Naive B cell (primary cell): ENCODE data around the gene RNU6-1. TPM values are rescaled to one million over a fixed set of nuclear protein-coding genes. Genes with fewer than 3 reads are reported as not detected.
A peak's percentile ranks its signal among the peaks of the same experiment; 100 is the strongest.

Experiments
- ATAC-seq, 2 donors: fragments of 150-1000 bp; cut with Tn5 transposase; 2 replicates each; pipeline ENCODE4 v1.10.0; 2021; ENCODE audit warnings: low read depth in 2 of 2, mild to moderate bottlenecking in 2 of 2, moderate library complexity in 2 of 2
- DNase-seq: peaks from one replicate; pipeline ENCODE4 v3.0.0; 2022
- H3K27ac Mint-ChIP-seq, 6 donors: one replicate each; pipeline ENCODE4 v1.8.0; 2020 to 2022; ENCODE audit warnings: mild to moderate bottlenecking in 6 of 6, mixed read lengths in 6 of 6, moderate library complexity in 5 of 6, inconsistent platforms in 2 of 6
- H3K27me3 Mint-ChIP-seq, 3 donors: one replicate each; pipeline ENCODE4 v1.8.0; 2021 to 2022; ENCODE audit warnings: mixed read lengths in 3 of 3, mild to moderate bottlenecking in 1 of 3
- H3K36me3 Mint-ChIP-seq, 2 donors: one replicate each; pipeline ENCODE4 v1.8.0; 2020 to 2022; ENCODE audit warnings: mixed read lengths in 2 of 2, inconsistent platforms in 1 of 2, mild to moderate bottlenecking in 1 of 2
- H3K4me1 Mint-ChIP-seq, 3 donors: one replicate each; pipeline ENCODE4 v1.8.0; 2020 to 2022; ENCODE audit warnings: mixed read lengths in 3 of 3, inconsistent platforms in 1 of 3, mild to moderate bottlenecking in 1 of 3, moderate library complexity in 1 of 3
- H3K4me3 Mint-ChIP-seq, 8 donors: one replicate each; pipeline ENCODE4 v1.8.0; 2020 to 2022; ENCODE audit warnings: mild to moderate bottlenecking in 8 of 8, mixed read lengths in 8 of 8, moderate library complexity in 8 of 8, inconsistent platforms in 2 of 8
- H3K9me3 Mint-ChIP-seq, 7 donors: one replicate each; pipeline ENCODE4 v1.8.0; 2020 to 2022; ENCODE audit warnings: mixed read lengths in 7 of 7, mild to moderate bottlenecking in 5 of 7, inconsistent platforms in 2 of 7, moderate library complexity in 1 of 7
- polyA plus RNA-seq, 6 donors: library from polyadenylated mRNA; unstranded; fragments of 300-500 nt; fragmentation: Illumina TruSeq; gene quantifications; one replicate each; pipeline ENCODE4 v1.2.3, GENCODE V29; 2021; ENCODE audit warnings: low read depth in 6 of 6

Gene RNU6-1
- polyA plus RNA-seq, 6 donors from 2014 or later: not detected

DNA sequence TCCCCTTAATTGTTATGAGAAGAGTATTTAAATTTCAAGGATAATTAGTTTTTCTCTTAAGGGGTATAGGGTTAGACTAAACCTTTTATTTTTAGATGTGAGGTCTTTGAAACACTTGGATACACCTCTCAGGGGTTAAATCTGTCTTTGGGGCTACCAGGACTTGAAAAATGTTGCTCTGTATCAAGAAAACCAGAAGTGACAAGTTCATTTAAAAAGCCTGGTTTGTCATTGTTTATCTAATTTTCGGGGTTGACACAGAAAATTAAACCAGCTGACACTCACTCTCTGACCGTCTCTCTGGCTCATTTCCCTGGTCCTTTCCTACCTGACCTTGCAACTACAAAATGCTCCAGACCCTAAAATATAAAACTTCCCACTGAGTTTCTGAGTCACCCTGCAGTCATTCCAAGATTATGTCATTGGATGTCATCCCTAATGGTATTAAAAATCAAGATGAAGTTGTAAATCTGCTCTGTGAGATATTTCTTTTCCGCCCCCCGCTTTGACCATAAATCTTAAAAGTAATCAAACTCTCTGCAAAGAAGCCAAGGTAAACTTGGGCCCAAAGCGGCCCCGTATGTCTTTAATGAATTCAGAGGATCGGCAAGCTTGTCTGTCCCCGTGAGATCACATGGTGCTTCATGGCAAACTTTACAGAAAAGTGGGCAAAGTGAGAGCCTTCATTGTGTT lies 47.4 kb downstream of the RNU6-1 start:
- H3K27me3 Mint-ChIP-seq: no peaks in the 10 kb centered on the region

DNA sequence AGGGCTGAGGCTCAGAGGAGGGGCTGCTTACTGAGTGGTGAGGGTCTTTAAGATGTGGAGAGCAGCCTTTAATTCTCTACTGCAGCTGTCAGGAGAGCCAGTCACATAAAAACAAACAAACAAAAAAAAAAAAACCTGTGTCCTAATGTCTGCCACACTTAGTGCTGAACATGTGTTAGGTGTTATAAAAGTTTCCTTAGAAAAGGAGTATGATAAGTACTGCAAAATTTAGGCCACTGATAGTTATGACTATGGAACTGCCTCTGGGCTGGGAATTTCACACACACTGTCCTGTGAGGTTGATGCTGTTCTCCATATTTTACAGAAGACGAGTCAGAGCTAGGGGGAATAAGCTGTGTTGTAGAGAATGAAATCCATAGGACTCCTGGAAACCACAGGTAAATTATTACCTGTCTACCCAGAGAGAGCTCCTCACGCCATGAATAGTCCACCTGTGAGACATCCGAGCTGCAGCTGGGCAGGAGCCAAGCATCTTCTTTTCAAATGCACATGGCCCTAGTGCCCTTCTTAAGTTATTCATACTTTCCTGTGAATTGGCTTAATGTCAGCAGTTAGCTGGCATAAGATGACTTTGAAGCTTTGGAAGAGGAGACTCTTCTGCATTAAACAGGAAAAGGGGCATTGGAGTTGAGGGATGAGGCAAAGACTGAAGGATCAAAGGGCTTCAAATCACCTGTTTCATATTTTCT lies 49.1 kb downstream of the RNU6-1 start:
- Mint-ChIP-seq H3K9me3 (peaks cover 0 to 15% (median 5%) of the 10 kb centered on the region in 7 donors), H3K4me1 (peaks cover 14 to 17% (median 15%) of the 10 kb centered on the region in 3 donors), H3K36me3 (peaks cover 12 to 18% of the 10 kb centered on the region in 2 donors), H3K4me3 (peak overlapping the region in 1 of 8 donors; percentile 47), H3K27me3 (no peaks in the 10 kb centered on the region), H3K27ac (no peak overlapping the region)
- DNase-seq (no peak), ATAC-seq (no peak)

More for the DNA sequence above, 47.4 kb downstream of the RNU6-1 start:
- no peak for ATAC-seq
- Mint-ChIP-seq H3K9me3 (peaks cover 0 to 18% (median 4%) of the 10 kb centered on the region in 7 donors), H3K27ac (no peak overlapping the region), H3K4me1 (peaks cover 6 to 13% (median 8%) of the 10 kb centered on the region in 3 donors), H3K4me3 (no peak overlapping the region), H3K36me3 (peaks cover 18 to 19% of the 10 kb centered on the region in 2 donors)
- DNase-seq: no peak

Other genes starting within 250 kb of the RNU6-1 start
- under 1 TPM in 3 of 6 donors, not detected in 3; 0.07 to 0.19 (median 0.13) TPM for gene SKOR1, start 14.5 kb downstream of the RNU6-1 start, polyA plus RNA-seq
- 100 to 1,000 TPM; 141 to 207 (median 162) TPM for gene PIAS1, start 214.3 kb upstream of the RNU6-1 start, polyA plus RNA-seq